HG03354 (cell line): ENCODE results near the gene SPSB1.

ENCODE experiments used
- ATAC-seq: cut with Tn5 transposase; IDR thresholded peaks from one replicate; pipeline ENCODE4 v1.9.1; 2021; ENCODE audit warnings: mild to moderate bottlenecking; ENCODE audit not compliant: unreplicated experiment, poor library complexity, severe bottlenecking

Gene SPSB1

GRCh38 chr1:9257851-9258250 lies 34.8 kb upstream of the SPSB1 start:
- no peak for ATAC-seq

- no peak for ATAC-seq
Measured at GRCh38 chr1:9258629-9259028, 34.1 kb upstream of the SPSB1 start.

GRCh38 chr1:9260059-9260766 lies 32.5 kb upstream of the SPSB1 start:
- ATAC-seq: no peak

- no peak for ATAC-seq
Measured at GRCh38 chr1:9261496-9261895, 31.2 kb upstream of the SPSB1 start.

- no peak for ATAC-seq
Measured at GRCh38 chr1:9262096-9262986, 30.4 kb upstream of the SPSB1 start.

GRCh38 chr1:9263276-9263855 lies 29.3 kb upstream of the SPSB1 start:
- no peak for ATAC-seq

- no peak for ATAC-seq
Measured at GRCh38 chr1:9263984-9264872, 28.5 kb upstream of the SPSB1 start.

- no peak for ATAC-seq
Measured at GRCh38 chr1:9265037-9265436, 27.7 kb upstream of the SPSB1 start.

GRCh38 chr1:9265968-9266367 lies 26.7 kb upstream of the SPSB1 start:
- ATAC-seq: no peak

- ATAC-seq: no peak
Measured at GRCh38 chr1:9267352-9267686, 25.4 kb upstream of the SPSB1 start.

- no peak for ATAC-seq
Measured at GRCh38 chr1:9267827-9268581, 24.7 kb upstream of the SPSB1 start.

- ATAC-seq: no peak
Measured at GRCh38 chr1:9269078-9269501, 23.6 kb upstream of the SPSB1 start.

GRCh38 chr1:9269721-9270120 lies 23.0 kb upstream of the SPSB1 start:
- ATAC-seq: no peak

GRCh38 chr1:9270290-9270883 lies 22.3 kb upstream of the SPSB1 start:
- no peak for ATAC-seq

GRCh38 chr1:9271283-9271682 lies 21.4 kb upstream of the SPSB1 start:
- no peak for ATAC-seq

- no peak for ATAC-seq
Measured at GRCh38 chr1:9271861-9272595, 20.7 kb upstream of the SPSB1 start.

- ATAC-seq: no peak
Measured at GRCh38 chr1:9273177-9273576, 19.5 kb upstream of the SPSB1 start.

GRCh38 chr1:9275161-9275560 lies 17.5 kb upstream of the SPSB1 start:
- ATAC-seq: no peak
